GM23338 (cell line): ENCODE measurements around the gene GPR183.
A peak's percentile ranks its signal among the peaks of the same experiment; 100 is the strongest.

Source experiments
- CTCF ChIP-seq, 2 experiments: fragments of 200-600 bp in 1 of 2; sonication (generic) in 1 of 2; conservative IDR thresholded peaks; 2 replicates each; pipeline versions ENCODE4 v1.5.1 to v1.6.1; 2016 to 2017; ENCODE audit warnings: antibody characterized with exemption in 2 of 2, low read depth in 2 of 2, mild to moderate bottlenecking in 2 of 2, moderate library complexity in 1 of 2
- EZH2 ChIP-seq: fragments of 200-600 bp; sonication (generic); IDR thresholded peaks from one replicate; pipeline ENCODE4 v1.8.0; 2017; ENCODE audit warnings: antibody characterized with exemption, mild to moderate bottlenecking, low read depth; ENCODE audit not compliant: unreplicated experiment
- JUNB ChIP-seq: IDR thresholded peaks from one replicate; pipeline ENCODE4 v1.6.1; 2016; ENCODE audit warnings: antibody characterized with exemption; ENCODE audit not compliant: unreplicated experiment
- POLR2AphosphoS5 ChIP-seq: IDR thresholded peaks from 2 replicates; pipeline ENCODE4 v1.6.1; 2016; ENCODE audit warnings: antibody characterized with exemption, low read depth

DNA sequence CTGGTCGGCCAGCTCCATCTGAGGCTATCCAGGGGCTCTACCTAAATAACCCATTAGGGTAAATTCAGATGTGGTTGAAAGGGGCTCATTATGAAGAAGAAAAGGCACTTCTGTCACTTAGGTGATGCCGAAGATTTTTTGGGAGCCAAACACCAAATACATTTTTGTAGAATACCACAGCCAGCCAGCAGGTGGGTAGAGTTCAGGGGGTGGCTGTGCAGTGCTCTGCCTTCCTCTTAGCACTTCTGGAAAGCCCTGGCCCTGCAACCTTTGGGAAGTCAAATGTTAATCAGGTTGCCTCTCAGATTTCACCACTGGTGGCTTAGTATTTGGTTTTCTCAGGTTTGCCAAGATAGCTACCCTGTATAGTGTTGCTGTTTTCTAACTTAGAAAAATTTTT, 30.5 kb downstream of the GPR183 start:
- TF ChIP-seq JUNB = no peak
- no peak for TF ChIP-seq POLR2AphosphoS5
- peak in 1 of 2 experiments; percentile 26; a peak in 1 of 4 replicates for TF ChIP-seq CTCF (conservative IDR thresholded peaks at IDR 0.05; ENCODE audit: low read depth in 2 of 2)
- no peak for TF ChIP-seq EZH2
